GM20000 (cell line): ENCODE data around the gene RNF181.

ENCODE experiments used
- DNase-seq: peaks from one replicate; pipeline ENCODE4 v3.0.0; 2012; ENCODE audit warnings: low spot score
- CTCF ChIP-seq: IDR thresholded peaks from 2 replicates; pipeline ENCODE4 v1.5.1; 2012; ENCODE audit warnings: mild to moderate bottlenecking, control low read depth; ENCODE audit errors: extremely low read depth, missing control alignments

Gene RNF181

GRCh38 chr2:85642725-85643124 lies 47.2 kb downstream of the RNF181 start:
- no peak for DNase-seq
- no peak for TF ChIP-seq CTCF

GRCh38 chr2:85644909-85645308 lies 49.4 kb downstream of the RNF181 start:
- no peak for DNase-seq
- TF ChIP-seq CTCF: no peak

GRCh38 chr2:85646166-85646565 lies 50.6 kb downstream of the RNF181 start:
- no peak for DNase-seq
- no peak for TF ChIP-seq CTCF
